Osteoblast (primary cell): ENCODE data around the gene CHTOP. TPM values are rescaled to one million over a fixed set of nuclear protein-coding genes. Genes with fewer than 3 reads are reported as not detected.
A peak's percentile ranks its signal among the peaks of the same experiment; 100 is the strongest.

ENCODE experiments used
- DNase-seq: peaks from one replicate; pipeline ENCODE4 v3.0.0; 2011; ENCODE audit warnings: low spot score, mixed read lengths; ENCODE audit not compliant: insufficient read length; ENCODE audit errors: missing footprints
- H2AFZ ChIP-seq: 2 replicates; pipeline ENCODE4 v1.6.0; 2011; ENCODE audit warnings: mild to moderate bottlenecking, low read length
- H3K27ac ChIP-seq: 2 replicates; pipeline ENCODE4 v1.5.1; 2011; ENCODE audit warnings: mild to moderate bottlenecking, low read depth, low read length, moderate library complexity
- H3K27me3 ChIP-seq: 2 replicates; pipeline ENCODE4 v1.6.0; 2012; ENCODE audit warnings: mild to moderate bottlenecking, control low read depth, inconsistent platforms, low read length, moderate library complexity; ENCODE audit not compliant: insufficient read depth
- H3K36me3 ChIP-seq: 2 replicates; pipeline ENCODE4 v1.5.1; 2011; ENCODE audit warnings: mild to moderate bottlenecking, low read length, control low read depth, moderate library complexity; ENCODE audit not compliant: insufficient read depth
- H3K4me1 ChIP-seq: 2 replicates; pipeline ENCODE4 v1.5.1; 2011; ENCODE audit warnings: mild to moderate bottlenecking, low read length, control low read depth, moderate library complexity; ENCODE audit not compliant: insufficient read depth
- H3K4me2 ChIP-seq: 2 replicates; pipeline ENCODE4 v1.6.0; 2011; ENCODE audit warnings: mild to moderate bottlenecking, low read length; ENCODE audit not compliant: insufficient read depth
- H3K4me3 ChIP-seq: fragments of 200-600 bp; sonication (generic); 3 replicates; pipeline ENCODE4 v1.5.1; 2012; ENCODE audit warnings: mild to moderate bottlenecking, low read length, inconsistent platforms; ENCODE audit not compliant: insufficient read depth
- H3K79me2 ChIP-seq: 2 replicates; pipeline ENCODE4 v1.6.0; 2012; ENCODE audit warnings: mild to moderate bottlenecking, low read length, control low read depth, inconsistent platforms; ENCODE audit not compliant: insufficient read depth
- H3K9me3 ChIP-seq: 2 replicates; pipeline ENCODE4 v1.5.1; 2011; ENCODE audit warnings: low read depth, low read length, control low read depth
- H4K20me1 ChIP-seq: 2 replicates; pipeline ENCODE4 v1.6.0; 2012; ENCODE audit warnings: mild to moderate bottlenecking, low read length, control low read depth; ENCODE audit not compliant: insufficient read depth
- total RNA-seq: library from RNA; depleted of rRNA; stranded (reverse); fragments of >200 nt; gene quantifications from 2 replicates; pipeline ENCODE4 v1.2.3, GENCODE V29; 2012
- TF ChIP-seq, protein P1 (sequence below): IDR thresholded peaks from 2 replicates; pipeline ENCODE4 v1.5.1; 2011; ENCODE audit warnings: mild to moderate bottlenecking, low read depth, low read length, moderate library complexity; ENCODE audit errors: extremely low read depth

Gene CHTOP
- total RNA-seq, 1 donor = 40.9 TPM

DNA sequence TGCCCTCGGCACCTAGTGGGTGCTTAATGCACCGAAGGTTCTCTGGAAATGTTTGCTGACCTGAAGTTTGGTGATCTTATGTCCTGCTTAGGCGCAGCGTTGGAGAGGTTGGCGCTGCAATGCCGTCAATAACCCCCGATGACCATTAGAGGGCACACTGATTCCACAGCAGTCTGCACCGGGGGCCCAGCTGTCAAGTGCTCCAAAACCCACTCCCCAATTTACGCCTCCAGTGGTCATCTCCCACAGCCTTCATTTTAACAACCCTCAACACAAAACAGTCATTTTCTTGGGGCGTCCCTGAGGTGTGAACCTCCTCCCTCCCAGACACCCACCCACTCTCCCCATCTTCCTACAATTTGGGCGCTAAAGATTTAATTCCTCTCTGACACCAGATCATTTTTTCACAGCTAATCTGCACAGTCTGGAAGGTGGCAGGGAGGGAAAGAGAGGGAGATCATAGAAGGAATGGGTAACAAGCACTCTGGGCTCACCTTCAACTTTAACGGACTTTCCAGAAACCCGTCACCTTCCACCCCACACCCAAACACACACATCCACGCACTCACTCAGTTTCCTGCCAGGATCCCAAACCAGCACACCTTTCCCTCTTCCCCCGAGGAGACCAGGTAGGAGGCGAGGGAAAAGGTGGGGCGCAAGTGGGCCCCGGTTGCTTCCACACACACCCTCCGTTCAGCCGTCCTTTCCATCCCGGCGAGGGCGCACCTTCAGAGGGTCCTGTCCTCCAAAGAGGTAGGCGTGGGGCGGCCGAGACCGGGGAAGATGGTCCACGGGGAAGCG is 44.1 kb downstream of the CHTOP start:
- Histone ChIP-seq H3K36me3 (no peaks in the 10 kb centered on the region), H2AFZ (peak overlapping the region; percentile 76), H4K20me1 (no peaks in the 10 kb centered on the region), H3K27me3 (peaks cover 47% of the 10 kb centered on the region), H3K4me3 (peak overlapping the region; percentile 59), H3K4me2 (peak overlapping the region; percentile 79), H3K79me2 (no peaks in the 10 kb centered on the region), H3K27ac (no peak overlapping the region), H3K9me3 (no peaks in the 10 kb centered on the region), H3K4me1 (peaks cover 11% of the 10 kb centered on the region)
- TF ChIP-seq, protein P1, sequence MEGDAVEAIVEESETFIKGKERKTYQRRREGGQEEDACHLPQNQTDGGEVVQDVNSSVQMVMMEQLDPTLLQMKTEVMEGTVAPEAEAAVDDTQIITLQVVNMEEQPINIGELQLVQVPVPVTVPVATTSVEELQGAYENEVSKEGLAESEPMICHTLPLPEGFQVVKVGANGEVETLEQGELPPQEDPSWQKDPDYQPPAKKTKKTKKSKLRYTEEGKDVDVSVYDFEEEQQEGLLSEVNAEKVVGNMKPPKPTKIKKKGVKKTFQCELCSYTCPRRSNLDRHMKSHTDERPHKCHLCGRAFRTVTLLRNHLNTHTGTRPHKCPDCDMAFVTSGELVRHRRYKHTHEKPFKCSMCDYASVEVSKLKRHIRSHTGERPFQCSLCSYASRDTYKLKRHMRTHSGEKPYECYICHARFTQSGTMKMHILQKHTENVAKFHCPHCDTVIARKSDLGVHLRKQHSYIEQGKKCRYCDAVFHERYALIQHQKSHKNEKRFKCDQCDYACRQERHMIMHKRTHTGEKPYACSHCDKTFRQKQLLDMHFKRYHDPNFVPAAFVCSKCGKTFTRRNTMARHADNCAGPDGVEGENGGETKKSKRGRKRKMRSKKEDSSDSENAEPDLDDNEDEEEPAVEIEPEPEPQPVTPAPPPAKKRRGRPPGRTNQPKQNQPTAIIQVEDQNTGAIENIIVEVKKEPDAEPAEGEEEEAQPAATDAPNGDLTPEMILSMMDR = peak; percentile 91
- peak; percentile 90 for DNase-seq

DNA sequence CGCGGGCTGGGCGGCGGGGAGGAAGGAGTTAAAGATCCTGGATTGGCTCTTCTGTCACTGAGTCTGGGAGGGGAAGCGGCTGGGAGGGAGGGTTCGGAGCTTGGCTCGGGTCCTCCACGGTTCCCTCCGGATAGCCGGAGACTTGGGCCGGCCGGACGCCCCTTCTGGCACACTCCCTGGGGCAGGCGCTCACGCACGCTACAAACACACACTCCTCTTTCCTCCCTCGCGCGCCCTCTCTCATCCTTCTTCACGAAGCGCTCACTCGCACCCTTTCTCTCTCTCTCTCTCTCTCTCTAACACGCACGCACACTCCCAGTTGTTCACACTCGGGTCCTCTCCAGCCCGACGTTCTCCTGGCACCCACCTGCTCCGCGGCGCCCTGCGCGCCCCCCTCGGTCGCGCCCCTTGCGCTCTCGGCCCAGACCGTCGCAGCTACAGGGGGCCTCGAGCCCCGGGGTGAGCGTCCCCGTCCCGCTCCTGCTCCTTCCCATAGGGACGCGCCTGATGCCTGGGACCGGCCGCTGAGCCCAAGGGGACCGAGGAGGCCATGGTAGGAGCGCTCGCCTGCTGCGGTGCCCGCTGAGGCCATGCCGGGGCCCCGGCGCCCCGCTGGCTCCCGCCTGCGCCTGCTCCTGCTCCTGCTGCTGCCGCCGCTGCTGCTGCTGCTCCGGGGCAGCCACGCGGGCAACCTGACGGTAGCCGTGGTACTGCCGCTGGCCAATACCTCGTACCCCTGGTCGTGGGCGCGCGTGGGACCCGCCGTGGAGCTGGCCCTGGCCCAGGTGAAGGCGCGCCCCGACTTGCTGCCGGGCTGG is 44.9 kb downstream of the CHTOP start, which contains the start of gene NPR1:
Gene NPR1 (plus strand): TSS at position 170 of the 818 bp plus-strand sequence. CDS start 421 bp downstream, at position 591.
- peak; percentile 90 for DNase-seq
- peaks cover 11% of the 10 kb centered on the region for H3K4me1 ChIP-seq
- peak within 1 kb of the TSS; percentile 79 for H3K4me2 ChIP-seq
- H4K20me1 ChIP-seq = no peaks in the 10 kb centered on the region
- no peak within 1 kb of the TSS for H3K27ac ChIP-seq
- TF ChIP-seq, protein P1 = no peak
- peak within 1 kb of the TSS; percentile 76 for H2AFZ ChIP-seq
- H3K9me3 ChIP-seq = no peaks in the 10 kb centered on the region
- H3K27me3 ChIP-seq = peaks cover 47% of the 10 kb centered on the region
- H3K4me3 ChIP-seq = peak within 1 kb of the TSS; percentile 59
- no peaks in the 10 kb centered on the region for H3K79me2 ChIP-seq
- no peaks in the 10 kb centered on the region for H3K36me3 ChIP-seq

DNA sequence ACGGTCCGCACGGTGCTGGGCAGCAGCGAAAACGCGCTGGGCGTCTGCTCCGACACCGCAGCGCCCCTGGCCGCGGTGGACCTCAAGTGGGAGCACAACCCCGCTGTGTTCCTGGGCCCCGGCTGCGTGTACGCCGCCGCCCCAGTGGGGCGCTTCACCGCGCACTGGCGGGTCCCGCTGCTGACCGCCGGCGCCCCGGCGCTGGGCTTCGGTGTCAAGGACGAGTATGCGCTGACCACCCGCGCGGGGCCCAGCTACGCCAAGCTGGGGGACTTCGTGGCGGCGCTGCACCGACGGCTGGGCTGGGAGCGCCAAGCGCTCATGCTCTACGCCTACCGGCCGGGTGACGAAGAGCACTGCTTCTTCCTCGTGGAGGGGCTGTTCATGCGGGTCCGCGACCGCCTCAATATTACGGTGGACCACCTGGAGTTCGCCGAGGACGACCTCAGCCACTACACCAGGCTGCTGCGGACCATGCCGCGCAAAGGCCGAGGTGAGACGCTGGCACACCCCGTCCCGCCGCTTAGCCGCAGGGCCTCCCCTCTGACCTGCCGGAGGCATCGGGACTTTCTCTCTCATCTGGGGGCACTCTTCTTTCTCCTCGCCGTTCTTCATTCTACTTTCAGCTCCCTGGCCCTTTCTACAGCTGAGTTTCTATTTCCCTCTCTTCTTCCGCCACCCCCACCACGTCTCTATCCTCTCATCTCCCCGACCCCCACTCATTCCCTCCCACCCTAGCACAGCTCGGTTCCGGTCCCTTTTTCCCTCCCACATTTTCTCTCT is 45.7 kb downstream of the CHTOP start:
- Histone ChIP-seq H3K27me3 (peaks cover 47% of the 10 kb centered on the region), H3K4me2 (peak overlapping the region; percentile 79), H3K27ac (no peak overlapping the region), H3K36me3 (no peaks in the 10 kb centered on the region), H3K4me3 (peak overlapping the region; percentile 59), H2AFZ (peak overlapping the region; percentile 76), H3K79me2 (no peaks in the 10 kb centered on the region), H3K9me3 (no peaks in the 10 kb centered on the region), H3K4me1 (peaks cover 11% of the 10 kb centered on the region), H4K20me1 (no peaks in the 10 kb centered on the region)
- TF ChIP-seq, protein P1 = no peak
- DNase-seq = peak; percentile 73
